Uterus (tissue), 2 donors: ENCODE measurements around the gene PKDREJ.

ENCODE experiments used
- POLR2A ChIP-seq, 2 donors: fragments of 450-650 bp; IDR thresholded peaks; one replicate each; pipeline ENCODE4 v1.6.1; 2016; ENCODE audit warnings: antibody characterized with exemption in 2 of 2, mild to moderate bottlenecking in 1 of 2, moderate library complexity in 1 of 2
- TF ChIP-seq, protein P1 (sequence below), 4 experiments: fragments of 200-600 bp in 2 of 4; fragments of 450-650 bp in 2 of 4; sonication (generic) in 2 of 4; IDR thresholded peaks; one replicate each; pipeline ENCODE4 v1.5.1; 2016 to 2019; ENCODE audit warnings: antibody characterized with exemption in 4 of 4, mild to moderate bottlenecking in 2 of 4, moderate library complexity in 1 of 4

DNA sequence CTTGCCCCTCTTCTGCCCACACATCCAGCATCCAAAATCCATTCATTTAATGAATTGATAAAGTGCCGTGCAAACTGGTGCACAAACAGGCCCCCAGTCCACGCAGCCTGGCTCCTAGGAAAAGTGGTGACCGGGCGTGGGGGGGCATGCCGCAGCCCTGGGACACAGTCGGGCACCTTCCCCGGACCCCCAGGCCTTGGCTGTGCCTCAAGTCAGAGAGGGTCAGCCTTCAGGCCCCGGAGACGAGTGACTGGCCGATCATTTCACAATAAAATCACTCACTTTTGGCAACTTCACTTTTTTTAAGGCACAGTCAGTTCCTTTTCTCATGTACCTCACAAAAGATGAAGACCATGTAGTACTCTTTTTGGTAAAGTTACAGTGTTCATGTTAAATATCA, 21.1 kb downstream of the PKDREJ start:
- TF ChIP-seq, protein P1, sequence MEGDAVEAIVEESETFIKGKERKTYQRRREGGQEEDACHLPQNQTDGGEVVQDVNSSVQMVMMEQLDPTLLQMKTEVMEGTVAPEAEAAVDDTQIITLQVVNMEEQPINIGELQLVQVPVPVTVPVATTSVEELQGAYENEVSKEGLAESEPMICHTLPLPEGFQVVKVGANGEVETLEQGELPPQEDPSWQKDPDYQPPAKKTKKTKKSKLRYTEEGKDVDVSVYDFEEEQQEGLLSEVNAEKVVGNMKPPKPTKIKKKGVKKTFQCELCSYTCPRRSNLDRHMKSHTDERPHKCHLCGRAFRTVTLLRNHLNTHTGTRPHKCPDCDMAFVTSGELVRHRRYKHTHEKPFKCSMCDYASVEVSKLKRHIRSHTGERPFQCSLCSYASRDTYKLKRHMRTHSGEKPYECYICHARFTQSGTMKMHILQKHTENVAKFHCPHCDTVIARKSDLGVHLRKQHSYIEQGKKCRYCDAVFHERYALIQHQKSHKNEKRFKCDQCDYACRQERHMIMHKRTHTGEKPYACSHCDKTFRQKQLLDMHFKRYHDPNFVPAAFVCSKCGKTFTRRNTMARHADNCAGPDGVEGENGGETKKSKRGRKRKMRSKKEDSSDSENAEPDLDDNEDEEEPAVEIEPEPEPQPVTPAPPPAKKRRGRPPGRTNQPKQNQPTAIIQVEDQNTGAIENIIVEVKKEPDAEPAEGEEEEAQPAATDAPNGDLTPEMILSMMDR (IDR thresholded peaks at IDR 0.05): no peak
- TF ChIP-seq POLR2A (IDR thresholded peaks at IDR 0.05): no peak
